GM19467 (cell line): ENCODE data around the gene HNRNPA1.
A peak's percentile ranks its signal among the peaks of the same experiment; 100 is the strongest.
"Not testable (repeated sequence)": the region's sequence is repeated elsewhere in the genome, so short reads cannot be mapped to it uniquely, and the experiment has no call there.

Source experiments
- ATAC-seq: cut with Tn5 transposase; IDR thresholded peaks from one replicate; pipeline ENCODE4 v1.9.1; 2021; ENCODE audit warnings: mild to moderate bottlenecking, moderate library complexity; ENCODE audit not compliant: unreplicated experiment

Gene HNRNPA1

DNA sequence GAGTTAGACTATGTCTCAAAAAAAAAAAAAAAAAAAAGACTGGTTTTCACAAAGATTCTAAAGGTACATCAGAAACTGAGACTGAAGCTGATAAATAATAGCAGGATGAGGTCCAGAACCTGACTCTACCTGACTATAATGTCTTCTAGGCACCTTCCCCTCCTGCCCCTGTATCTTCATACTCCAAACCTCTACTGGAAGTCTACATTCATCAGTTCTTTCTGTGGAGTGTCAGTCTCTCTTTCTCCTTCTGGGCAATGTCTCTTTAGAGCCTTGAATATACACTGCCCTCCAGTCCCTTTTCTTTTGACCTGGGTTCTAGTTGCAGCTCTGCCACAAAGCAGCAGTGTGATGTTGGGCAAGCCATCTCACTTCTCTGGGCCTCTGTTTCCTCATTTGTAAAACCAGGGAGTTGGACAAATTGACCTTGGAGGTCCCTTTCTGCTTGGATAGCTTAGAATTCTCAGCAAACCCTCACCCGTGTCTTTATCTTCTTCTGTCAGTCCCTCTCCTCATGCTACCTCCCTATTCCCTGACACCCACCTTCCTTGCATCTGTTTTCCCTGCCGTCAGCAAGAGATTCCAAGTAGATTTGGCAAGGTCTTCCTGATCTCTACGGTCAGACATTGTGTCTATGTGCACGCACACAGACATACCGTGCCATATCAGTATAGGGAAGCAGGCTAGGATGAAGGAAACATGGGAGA is 16.0 kb downstream of the HNRNPA1 start:
- no peak for ATAC-seq

DNA sequence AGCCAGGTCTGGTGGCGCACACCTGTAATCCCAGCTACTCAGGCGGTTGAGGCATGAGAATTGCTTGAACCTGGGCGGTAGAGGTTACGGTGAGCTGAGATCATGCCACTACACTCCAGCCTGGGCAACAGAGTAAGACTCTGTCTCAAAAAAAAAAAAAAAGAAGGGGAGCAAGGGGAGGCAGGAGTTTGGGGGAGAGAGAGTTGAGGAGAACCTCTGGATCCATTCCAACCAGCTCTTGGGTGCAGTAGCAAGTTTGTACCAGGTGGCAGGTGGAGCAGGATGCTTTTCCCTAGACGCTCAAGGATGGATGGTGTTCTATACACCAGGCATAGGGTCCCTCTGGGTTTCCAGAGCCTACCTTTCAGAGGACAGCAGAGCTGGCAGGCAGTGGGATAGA is 18.4 kb downstream of the HNRNPA1 start:
- no peak for ATAC-seq

- ATAC-seq = no peak
These were observed 19.1 kb downstream of the HNRNPA1 start for GRCh38 chr12:54299515-54300224.

GRCh38 chr12:54300225-54300731 is 19.8 kb downstream of the HNRNPA1 start:
- no peak for ATAC-seq

DNA sequence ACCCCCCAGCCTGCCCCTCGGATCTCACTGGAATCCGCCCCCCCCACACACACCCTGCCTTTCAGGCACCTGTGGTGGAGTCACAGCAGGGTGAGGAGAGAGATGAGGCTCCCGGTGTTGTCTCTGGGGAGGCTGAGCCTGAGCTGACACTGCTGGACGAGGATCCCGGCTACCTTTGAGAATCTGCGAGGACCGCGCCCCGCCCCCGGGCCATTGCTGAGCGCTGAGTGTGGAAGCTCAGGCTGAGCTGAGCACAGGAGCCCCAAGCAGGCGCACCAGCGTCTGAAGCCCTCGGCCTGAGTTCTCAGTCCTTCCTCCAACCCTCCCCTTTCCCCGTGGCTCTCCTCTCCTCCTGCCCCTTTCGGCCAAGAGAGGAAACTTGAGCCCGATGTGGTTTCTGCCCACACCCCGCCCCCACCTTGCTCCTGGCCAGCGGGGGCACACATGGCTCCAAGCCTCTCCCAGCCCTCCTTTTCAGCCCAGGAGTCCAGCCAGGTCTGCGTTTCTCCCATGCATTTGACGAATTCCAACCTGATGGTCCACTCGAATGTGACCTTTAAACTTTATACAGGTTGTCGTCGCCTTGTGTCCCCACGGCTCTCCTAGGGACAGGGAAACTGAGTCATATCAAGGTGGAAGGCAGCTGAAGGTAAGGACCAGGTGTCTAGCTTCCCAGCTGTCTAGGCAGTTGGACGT is 20.4 kb downstream of the HNRNPA1 start, which contains the start of gene NFE2:
NFE2 (minus strand) TSS at position 284 of the 696 bp plus-strand sequence. CDS start 5,767 bp downstream, outside the sequence.
- ATAC-seq = no peak

GRCh38 chr12:54301428-54302048 is 21.0 kb downstream of the HNRNPA1 start:
- no peak for ATAC-seq

DNA sequence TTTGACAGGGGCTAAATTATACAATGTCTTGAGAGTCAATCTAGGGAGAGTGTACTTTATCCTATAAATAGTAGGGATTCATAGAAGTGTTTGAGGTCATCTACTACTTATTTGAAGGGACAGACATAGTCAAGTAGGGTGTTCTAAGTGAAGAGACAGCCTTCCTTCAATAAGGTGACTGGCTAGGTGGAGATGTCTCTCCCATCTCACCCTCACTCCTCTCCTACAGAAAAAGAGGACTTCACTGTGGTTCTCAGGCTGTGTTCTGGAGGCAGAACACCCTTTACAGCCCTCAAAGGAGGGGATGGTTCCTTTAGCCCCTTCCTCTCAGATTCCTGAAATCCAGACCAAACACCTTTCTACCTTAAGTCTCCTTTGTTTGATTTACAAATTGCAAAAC is 23.1 kb downstream of the HNRNPA1 start:
- ATAC-seq = no peak

GRCh38 chr12:54304187-54304810 is 23.8 kb downstream of the HNRNPA1 start:
- ATAC-seq = no peak

DNA sequence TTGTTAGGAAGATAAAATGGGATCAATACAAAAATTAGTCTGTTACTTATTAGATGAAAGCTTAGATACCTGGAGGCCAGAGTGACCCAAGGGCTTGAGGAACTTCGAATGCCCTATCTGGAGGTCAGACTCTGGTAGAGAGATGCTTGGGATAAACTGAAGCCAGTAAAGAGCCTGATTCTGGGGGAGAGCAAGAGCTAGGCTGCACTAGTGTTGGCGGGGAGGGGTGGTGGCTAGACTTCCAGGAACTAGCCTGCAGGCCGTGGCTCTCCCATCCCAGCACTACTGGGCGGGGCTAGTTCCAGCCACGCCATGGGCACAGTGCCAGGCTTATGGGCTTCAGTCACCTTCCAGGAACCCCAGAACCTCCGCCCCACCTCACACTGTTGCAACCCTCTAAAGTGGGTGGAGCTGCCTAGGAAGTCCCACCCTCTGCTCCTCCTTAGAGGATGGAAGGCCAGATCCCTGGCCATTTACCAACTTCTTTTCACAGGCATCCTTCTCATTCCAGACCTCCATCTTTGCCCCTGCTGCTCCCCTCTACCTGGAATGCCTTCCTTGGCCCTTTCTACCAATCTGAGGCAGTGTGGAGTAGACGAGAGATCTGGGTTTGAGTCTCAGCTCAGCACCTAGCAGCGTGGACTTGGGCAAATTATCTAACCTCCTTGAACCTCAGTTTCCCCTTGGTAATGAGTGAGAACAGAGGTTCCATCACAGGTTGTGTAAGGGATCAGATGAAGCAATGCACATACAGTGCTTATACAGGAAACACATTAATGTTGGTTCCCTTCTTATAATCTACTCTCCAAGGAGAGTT is 26.6 kb downstream of the HNRNPA1 start:
- no peak for ATAC-seq

DNA sequence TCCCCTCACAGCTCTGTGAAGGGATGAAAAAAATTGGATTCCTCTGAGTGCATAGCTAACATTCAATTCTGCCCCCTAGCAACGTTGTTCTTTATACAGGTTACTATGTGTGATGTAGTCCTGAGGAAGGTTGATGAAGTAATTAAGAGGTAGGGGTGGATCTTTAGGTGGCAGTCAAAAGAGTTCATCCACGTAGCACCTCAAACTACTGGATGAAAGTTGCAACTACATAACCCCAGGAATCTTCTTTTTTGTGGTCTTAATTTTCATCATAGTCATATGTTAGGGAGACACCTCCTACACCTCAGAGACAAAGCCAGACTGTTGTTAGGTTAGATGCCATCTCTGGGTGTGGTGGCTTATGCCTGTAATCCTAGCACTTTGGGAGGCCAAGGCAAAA is 30.5 kb downstream of the HNRNPA1 start:
- no peak for ATAC-seq

DNA sequence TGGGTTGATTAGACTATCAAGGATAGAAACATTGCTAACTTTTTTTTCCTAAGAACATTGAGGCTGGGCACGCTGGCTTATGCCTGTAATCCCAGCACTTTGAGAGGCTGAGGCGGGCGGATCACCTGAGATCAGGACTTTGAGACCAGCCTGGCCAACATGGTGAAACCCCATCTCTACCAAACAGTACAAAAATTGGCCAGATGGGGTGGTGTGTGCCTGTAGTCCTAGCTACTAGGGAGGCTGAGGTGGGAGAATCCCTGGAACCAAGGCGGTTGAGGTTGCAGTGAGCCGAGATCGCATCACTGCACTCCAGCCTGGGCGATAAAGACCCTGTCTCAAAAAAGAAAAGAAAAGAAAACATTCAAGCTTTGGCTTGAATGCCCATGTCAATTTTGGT is 31.8 kb downstream of the HNRNPA1 start:
- not testable (repeated sequence) for ATAC-seq

DNA sequence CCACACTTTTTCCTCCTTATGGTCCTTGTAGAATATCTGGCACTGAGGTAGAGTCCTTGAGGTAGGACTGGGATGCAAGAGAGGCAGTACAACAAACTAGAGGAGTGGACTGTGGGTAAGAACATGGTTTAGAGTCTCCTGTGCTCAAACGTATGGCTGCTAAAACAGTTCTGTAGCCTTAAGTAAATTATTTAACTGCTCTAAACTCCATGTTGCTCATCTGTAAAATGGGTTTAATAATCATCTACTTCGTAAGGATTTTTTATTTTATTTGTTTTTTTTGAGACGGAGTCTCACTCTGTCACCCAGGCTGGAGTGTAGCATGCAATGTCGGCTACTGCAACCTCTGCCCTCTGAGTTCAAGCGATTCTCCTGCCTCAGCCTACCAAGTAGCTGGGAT is 40.8 kb downstream of the HNRNPA1 start:
- ATAC-seq = no peak

GRCh38 chr12:54324617-54325441 is 44.3 kb downstream of the HNRNPA1 start, which contains the start of gene COPZ1:
COPZ1 (plus strand) TSS chr12:54325131; CDS start chr12:54325164, 33 bp downstream.
- ATAC-seq = peak; percentile 99

GRCh38 chr12:54325442-54326109 is 45.0 kb downstream of the HNRNPA1 start:
- ATAC-seq = not testable (repeated sequence)

DNA sequence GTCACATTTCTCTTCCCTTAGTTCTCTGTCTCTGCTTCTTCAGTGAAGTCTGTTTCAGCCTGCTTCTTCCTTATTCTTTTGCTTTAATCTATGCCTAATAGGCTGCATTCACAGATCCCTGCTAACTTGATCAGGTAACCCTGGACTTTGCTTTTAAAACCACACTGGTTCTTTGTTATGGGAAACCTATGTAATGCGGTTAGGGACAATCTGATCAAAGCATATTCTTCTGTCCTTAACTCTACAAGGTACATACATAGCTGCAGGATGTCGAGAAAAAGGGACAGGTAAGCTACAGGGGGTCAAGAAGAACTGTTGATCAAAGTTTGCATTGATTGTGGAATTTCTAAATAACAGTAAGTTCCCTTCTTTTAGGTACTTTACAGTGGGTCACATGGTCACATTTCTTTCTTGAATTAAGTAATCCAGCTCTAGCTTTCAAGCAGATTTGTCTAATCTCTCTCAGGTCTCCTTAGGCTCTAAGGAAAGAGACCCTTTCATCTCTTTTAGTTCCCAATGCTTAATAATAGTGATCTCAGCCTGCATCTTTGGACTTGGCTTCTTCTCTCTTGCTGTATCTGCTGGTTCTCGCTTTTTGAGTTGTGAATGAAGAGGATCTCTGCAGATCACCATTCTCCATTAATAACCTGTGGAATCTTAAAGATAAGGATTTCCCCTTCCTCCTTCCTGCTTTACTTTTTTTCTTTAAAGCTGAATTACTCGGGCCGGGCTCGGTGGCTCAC is 48.2 kb downstream of the HNRNPA1 start:
- no peak for ATAC-seq

DNA sequence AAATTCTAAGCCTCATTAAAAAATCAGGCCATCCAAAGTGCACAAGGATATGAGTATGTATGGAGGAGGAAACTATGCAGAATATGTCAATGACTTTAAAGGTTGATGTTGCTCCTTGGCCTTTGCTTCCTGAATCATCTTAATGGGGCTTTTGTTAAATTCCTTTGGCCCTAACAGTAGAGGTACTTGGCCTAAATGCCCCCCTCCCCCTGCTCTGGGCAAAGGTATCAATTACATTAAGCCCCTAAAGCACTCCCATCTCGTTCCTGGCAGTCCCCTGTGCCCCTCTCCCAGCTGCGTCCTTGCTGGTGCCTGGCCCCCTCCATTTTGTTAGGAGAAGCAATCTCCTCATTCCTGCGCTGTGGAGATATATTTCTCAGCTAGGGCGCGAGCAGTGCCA is 49.2 kb downstream of the HNRNPA1 start:
- ATAC-seq = no peak

DNA sequence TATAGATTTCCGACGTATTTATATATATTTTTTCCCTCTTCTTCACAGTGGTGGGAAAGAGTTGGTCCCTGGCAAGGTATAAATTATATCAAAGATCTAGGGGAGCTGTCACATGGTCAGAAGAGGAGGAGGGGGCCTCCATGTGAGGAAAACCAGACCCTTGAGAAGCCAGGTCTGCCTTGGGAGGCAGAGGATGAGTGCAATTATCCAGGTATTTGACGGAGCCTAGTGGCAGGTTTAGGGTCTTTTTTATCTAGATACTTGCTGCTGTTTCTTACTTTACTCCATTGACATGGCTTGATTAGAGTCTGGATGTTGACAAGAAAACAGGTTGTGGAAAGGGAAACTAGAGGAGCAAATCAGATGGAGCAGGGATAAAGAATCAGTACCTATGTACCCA is 49.9 kb downstream of the HNRNPA1 start:
- no peak for ATAC-seq

DNA sequence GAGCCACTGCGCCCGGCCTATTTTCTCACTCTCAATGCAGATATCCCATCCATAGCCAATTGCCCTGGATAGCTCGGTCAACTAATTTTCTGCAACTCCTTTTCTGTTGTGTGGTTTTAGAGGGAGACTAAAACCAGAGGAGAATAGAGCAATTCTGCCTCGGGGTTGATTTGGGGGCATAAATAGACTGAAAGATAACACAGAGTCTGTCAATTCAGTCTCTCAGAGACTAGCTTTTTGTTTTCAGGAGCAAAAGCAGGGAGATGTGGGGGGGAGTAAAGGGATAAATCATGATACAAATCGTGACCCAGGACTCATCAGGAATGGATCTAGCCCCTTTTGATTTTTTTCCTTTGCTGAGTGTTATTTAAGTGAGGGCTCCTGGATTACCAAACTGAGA is 50.9 kb downstream of the HNRNPA1 start:
- ATAC-seq = no peak
